ENCODE measurements around the gene NEURL4. TPM values are rescaled to one million over a fixed set of nuclear protein-coding genes. Genes with fewer than 3 reads are reported as not detected.

NEURL4 gene
- total RNA-seq, 1 donor = 19.4 TPM

DNA sequence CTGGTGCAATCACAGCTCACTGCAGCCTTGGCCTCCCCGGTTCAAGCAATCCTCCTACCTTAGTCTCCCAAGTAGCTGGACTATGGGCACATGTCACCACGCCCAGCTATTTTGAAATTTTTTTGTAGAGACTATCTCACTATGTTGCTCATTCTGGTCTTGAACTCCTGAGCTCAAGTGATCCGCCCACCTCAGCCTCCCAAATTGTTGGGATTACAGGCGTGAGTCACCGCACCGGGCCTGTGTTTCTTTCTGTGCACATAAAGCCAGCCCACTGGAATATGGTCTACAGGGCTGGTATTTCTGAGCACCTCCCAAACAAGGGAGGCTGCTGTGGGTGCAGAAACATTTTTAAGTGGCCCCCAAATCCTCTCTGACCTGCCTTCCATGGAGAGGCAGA lies 34.2 kb upstream of the NEURL4 start:
- no peak overlapping the region for H3K4me3 ChIP-seq (ENCODE audit: low read depth, low read length)
- no peak for TF ChIP-seq CTCF (IDR thresholded peaks at IDR 0.05; ENCODE audit: insufficient read depth, low read depth, low read length)
- peak; percentile 19 for DNase-seq (ENCODE audit: low read depth)

GRCh38 chr17:7361906-7362305 lies 32.8 kb upstream of the NEURL4 start:
- DNase-seq (ENCODE audit: low read depth) = no peak
- TF ChIP-seq CTCF (IDR thresholded peaks at IDR 0.05; ENCODE audit: insufficient read depth, low read depth, low read length) = no peak
- H3K4me3 ChIP-seq (ENCODE audit: low read depth, low read length) = no peak overlapping the region

GRCh38 chr17:7357381-7357780 lies 28.2 kb upstream of the NEURL4 start:
- DNase-seq (ENCODE audit: low read depth) = no peak
- TF ChIP-seq CTCF (IDR thresholded peaks at IDR 0.05; ENCODE audit: insufficient read depth, low read depth, low read length) = no peak
- H3K4me3 ChIP-seq (ENCODE audit: low read depth, low read length) = no peak overlapping the region

GRCh38 chr17:7356756-7357155 lies 27.6 kb upstream of the NEURL4 start:
- H3K4me3 ChIP-seq (ENCODE audit: low read depth, low read length) = no peak overlapping the region
- no peak for DNase-seq (ENCODE audit: low read depth)
- no peak for TF ChIP-seq CTCF (IDR thresholded peaks at IDR 0.05; ENCODE audit: insufficient read depth, low read depth, low read length)

DNA sequence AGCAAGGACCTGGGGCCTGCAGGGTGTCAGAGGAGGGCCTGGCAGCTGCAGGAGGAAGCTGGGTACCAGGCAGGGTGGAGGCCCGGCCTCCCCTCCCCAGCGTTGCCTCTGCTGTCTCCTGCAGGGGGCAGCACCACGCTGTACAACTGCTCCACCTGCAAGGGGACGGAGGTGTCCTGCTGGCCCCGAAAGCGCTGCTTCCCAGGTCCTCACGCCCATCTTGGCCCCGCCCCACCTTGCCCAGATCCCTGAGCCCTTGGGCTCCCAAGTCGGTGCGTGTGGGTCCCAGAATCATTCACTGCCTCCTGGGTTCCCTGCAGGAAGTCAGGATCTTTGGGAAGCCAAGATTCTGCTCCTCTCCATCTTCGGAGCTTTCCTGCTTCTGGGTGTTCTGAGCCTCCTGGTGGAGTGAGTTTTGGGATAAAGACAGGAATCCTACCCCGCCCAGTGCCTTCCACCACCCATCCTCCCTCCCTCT lies 27.0 kb upstream of the NEURL4 start:
- peak; percentile 80 for TF ChIP-seq CTCF (IDR thresholded peaks at IDR 0.05; ENCODE audit: insufficient read depth, low read depth, low read length)
- DNase-seq (ENCODE audit: low read depth) = peak; percentile 70
- no peak overlapping the region for H3K4me3 ChIP-seq (ENCODE audit: low read depth, low read length)

DNA sequence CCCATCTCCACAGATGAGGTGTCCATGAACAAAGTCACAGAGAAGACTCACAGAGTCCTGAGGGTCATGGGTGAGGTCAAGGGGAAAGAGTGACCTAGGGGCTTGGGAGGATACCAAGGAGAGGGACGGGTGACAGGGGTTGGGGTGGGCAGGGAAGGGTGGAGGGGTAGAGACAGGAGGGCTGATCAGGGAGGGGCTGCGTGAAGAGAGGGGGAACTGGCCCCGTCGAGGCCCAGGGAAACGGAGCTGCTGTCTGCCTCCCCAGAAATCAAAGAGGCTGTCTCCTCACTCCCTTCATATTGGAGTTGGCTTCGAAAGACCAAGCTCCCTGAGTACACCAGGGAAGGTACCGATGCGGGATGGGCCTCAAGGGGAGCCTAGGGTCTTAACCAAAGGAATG lies 26.4 kb upstream of the NEURL4 start:
- TF ChIP-seq CTCF (IDR thresholded peaks at IDR 0.05; ENCODE audit: insufficient read depth, low read depth, low read length) = no peak
- DNase-seq (ENCODE audit: low read depth) = no peak
- no peak overlapping the region for H3K4me3 ChIP-seq (ENCODE audit: low read depth, low read length)

- no peak for TF ChIP-seq CTCF (IDR thresholded peaks at IDR 0.05; ENCODE audit: insufficient read depth, low read depth, low read length)
- no peak for DNase-seq (ENCODE audit: low read depth)
- no peak within 1 kb of the TSS for H3K4me3 ChIP-seq (ENCODE audit: low read depth, low read length)
These were observed 25.9 kb upstream of the NEURL4 start, which contains the start of gene TMEM95 for GRCh38 chr17:7355053-7355452. Gene TMEM95 (plus strand): TSS chr17:7355156. CDS start chr17:7355205, 49 bp downstream.
